Thymus (tissue), 11 donors: ENCODE results near the gene HOTAIR. TPM values are rescaled to one million over a fixed set of nuclear protein-coding genes. Genes with fewer than 3 reads are reported as not detected.

ENCODE experiments used
- DNase-seq, 9 donors: peaks; one replicate each; pipeline ENCODE4 v3.0.0-alpha.2; 2013; ENCODE audit warnings: low spot score in 9 of 9, low read depth in 6 of 9, missing footprints in 1 of 9
- H3K27ac ChIP-seq, 2 donors: one replicate each; pipeline ENCODE4 v1.5.1; 2013; ENCODE audit warnings: control low read depth in 1 of 2, low read depth in 1 of 2, low read length in 1 of 2, mild to moderate bottlenecking in 1 of 2, moderate library complexity in 1 of 2
- H3K27me3 ChIP-seq, 2 donors: one replicate each; pipeline ENCODE4 v1.5.1; 2013; ENCODE audit warnings: low read length in 1 of 2; ENCODE audit not compliant: control insufficient read depth in 2 of 2, insufficient read depth in 1 of 2
- H3K36me3 ChIP-seq, 2 donors: one replicate each; pipeline ENCODE4 v1.5.1; 2013; ENCODE audit warnings: low read length in 1 of 2, mild to moderate bottlenecking in 1 of 2, moderate library complexity in 1 of 2; ENCODE audit not compliant: control insufficient read depth in 2 of 2, insufficient read depth in 2 of 2
- H3K4me1 ChIP-seq, 2 donors: one replicate each; pipeline ENCODE4 v1.5.1; 2013; ENCODE audit warnings: low read length in 2 of 2; ENCODE audit not compliant: control insufficient read depth in 2 of 2, insufficient read depth in 2 of 2
- H3K4me3 ChIP-seq, 2 donors: one replicate each; pipeline ENCODE4 v1.5.1; 2013; ENCODE audit warnings: low read length in 2 of 2, control low read depth in 1 of 2, mild to moderate bottlenecking in 1 of 2
- H3K9me3 ChIP-seq, 2 donors: one replicate each; pipeline ENCODE4 v1.5.1; 2013; ENCODE audit warnings: low read length in 1 of 2, mild to moderate bottlenecking in 1 of 2; ENCODE audit not compliant: control insufficient read depth in 2 of 2, insufficient read depth in 1 of 2
- WGBS: extraction: QIAGEN DNeasy Blood & Tissue Kit; methylation state at CpG from one replicate; pipeline ENCODE4 v1.1.7; 2013; 5-methylcytosine and 5-hydroxymethylcytosine counted together
- polyA plus RNA-seq: library from polyadenylated mRNA; stranded (reverse); fragments of 200-250 nt; gene quantifications from one replicate; pipeline ENCODE4 v1.2.3, GENCODE V29; 2013
- total RNA-seq: library from RNA; stranded (reverse); fragments of 120-200 nt; gene quantifications from one replicate; pipeline ENCODE4 v1.2.4, GENCODE V29; 2013
- donor health status: healthy.

The HOTAIR gene
- total and polyA plus RNA-seq, 2 donors = 0.25 TPM; not detected in 1

- Histone ChIP-seq H3K4me3 (no peak overlapping the region), H3K4me1 (no peaks in the 10 kb centered on the region), H3K27me3 (peaks cover 92 to 99% of the 10 kb centered on the region in 2 donors), H3K36me3 (no peaks in the 10 kb centered on the region), H3K9me3 (peaks cover 0 to 9% of the 10 kb centered on the region in 2 donors), H3K27ac (no peak overlapping the region)
- DNase-seq = no peak
- WGBS = 10% methylated on average over 13 of the region's 13 CpGs
These were observed 22.4 kb downstream of the HOTAIR start for GRCh38 chr12:53952335-53952694.

- no peak overlapping the region for H3K27ac ChIP-seq
- no peaks in the 10 kb centered on the region for H3K4me1 ChIP-seq
- WGBS = 4% methylated on average over 47 of the region's 47 CpGs
- H3K4me3 ChIP-seq = no peak overlapping the region
- peaks cover 0 to 9% of the 10 kb centered on the region in 2 donors for H3K9me3 ChIP-seq
- peaks cover 91 to 99% of the 10 kb centered on the region in 2 donors for H3K27me3 ChIP-seq
- DNase-seq = no peak
- H3K36me3 ChIP-seq = no peaks in the 10 kb centered on the region
These were observed 23.0 kb downstream of the HOTAIR start for GRCh38 chr12:53951577-53952334.

GRCh38 chr12:53950789-53951576, 23.8 kb downstream of the HOTAIR start:
- Histone ChIP-seq H3K4me1 (no peaks in the 10 kb centered on the region), H3K27me3 (peaks cover 91 to 99% of the 10 kb centered on the region in 2 donors), H3K4me3 (no peak overlapping the region), H3K27ac (no peak overlapping the region), H3K9me3 (peaks cover 0 to 9% of the 10 kb centered on the region in 2 donors), H3K36me3 (no peaks in the 10 kb centered on the region)
- WGBS = 8% methylated on average over 34 of the region's 34 CpGs
- DNase-seq = no peak

- DNase-seq = no peak
- no peak overlapping the region for H3K27ac ChIP-seq
- H3K27me3 ChIP-seq = peaks cover 90 to 99% of the 10 kb centered on the region in 2 donors
- no peak overlapping the region for H3K4me3 ChIP-seq
- no peaks in the 10 kb centered on the region for H3K36me3 ChIP-seq
- no peaks in the 10 kb centered on the region for H3K4me1 ChIP-seq
- WGBS = 9% methylated on average over 10 of the region's 10 CpGs
- peaks cover 0 to 9% of the 10 kb centered on the region in 2 donors for H3K9me3 ChIP-seq
These were observed 24.3 kb downstream of the HOTAIR start for GRCh38 chr12:53950437-53950773.

GRCh38 chr12:53949631-53950436, 24.9 kb downstream of the HOTAIR start:
- H3K27ac ChIP-seq = no peak overlapping the region
- H3K36me3 ChIP-seq = no peaks in the 10 kb centered on the region
- no peak overlapping the region for H3K4me3 ChIP-seq

GRCh38 chr12:53948650-53949593, 25.8 kb downstream of the HOTAIR start:
- WGBS = 33% methylated on average over 9 of the region's 9 CpGs
- no peak overlapping the region for H3K27ac ChIP-seq
- H3K9me3 ChIP-seq = peaks cover 1 to 12% of the 10 kb centered on the region in 2 donors
- H3K4me1 ChIP-seq = no peaks in the 10 kb centered on the region
- no peak for DNase-seq
- no peak overlapping the region for H3K4me3 ChIP-seq
- peaks cover 90 to 100% of the 10 kb centered on the region in 2 donors for H3K27me3 ChIP-seq
- H3K36me3 ChIP-seq = no peaks in the 10 kb centered on the region

More at GRCh38 chr12:53949631-53950436, 24.9 kb downstream of the HOTAIR start:
- peaks cover under 1 to 12% of the 10 kb centered on the region in 2 donors for H3K9me3 ChIP-seq
- DNase-seq = no peak
- H3K27me3 ChIP-seq = peaks cover 90 to 100% of the 10 kb centered on the region in 2 donors
- H3K4me1 ChIP-seq = no peaks in the 10 kb centered on the region
- WGBS = 8% methylated on average over 34 of the region's 34 CpGs

- H3K27ac ChIP-seq = no peak overlapping the region
- H3K4me3 ChIP-seq = no peak overlapping the region
- no peaks in the 10 kb centered on the region for H3K4me1 ChIP-seq
- H3K27me3 ChIP-seq = peaks cover 87 to 100% of the 10 kb centered on the region in 2 donors
- no peak for DNase-seq
- H3K9me3 ChIP-seq = peaks cover 1 to 12% of the 10 kb centered on the region in 2 donors
- no peaks in the 10 kb centered on the region for H3K36me3 ChIP-seq
These were observed 27.0 kb downstream of the HOTAIR start for GRCh38 chr12:53947743-53948142.
